K562 (cell line): ENCODE results near the gene ING4. TPM values are rescaled to one million over a fixed set of nuclear protein-coding genes. Genes with fewer than 3 reads are reported as not detected.
A peak's percentile ranks its signal among the peaks of the same experiment; 100 is the strongest.

Experiments
- ASH1L ChIP-seq: fragments of 450-650 bp; IDR thresholded peaks from 2 replicates; pipeline ENCODE4 v1.6.1; 2018; ENCODE audit warnings: borderline replicate concordance, mild to moderate bottlenecking, low read depth; ENCODE audit not compliant: partially characterized antibody
- CBX2 ChIP-seq: fragments of 200-600 bp; sonication (generic); IDR thresholded peaks from one replicate; pipeline ENCODE4 v1.6.1; 2012; ENCODE audit warnings: mild to moderate bottlenecking, low read length, inconsistent platforms; ENCODE audit not compliant: insufficient read depth, poor library complexity, severe bottlenecking
- EP300 ChIP-seq: IDR thresholded peaks from 2 replicates; pipeline ENCODE4 v1.6.1; 2012; ENCODE audit warnings: low read length, improper control_type of control experiment
- FOXK2 ChIP-seq, 2 experiments: fragments of 450-650 bp; IDR thresholded peaks in 1 of 2; conservative IDR thresholded peaks in 1 of 2; 2 replicates each; pipeline ENCODE4 v1.6.1; 2016; ENCODE audit warnings: low read depth in 2 of 2, mild to moderate bottlenecking in 1 of 2
- HMG20B ChIP-seq: fragments of 250-450 bp; sonication (Bioruptor Pico); IDR thresholded peaks from 2 replicates; pipeline ENCODE4 v1.5.0; 2021; ENCODE audit warnings: mild to moderate bottlenecking
- KHSRP ChIP-seq: fragments of 450-650 bp; IDR thresholded peaks from 2 replicates; pipeline ENCODE4 v1.6.1; 2017
- MAFG ChIP-seq: fragments of 450-650 bp; conservative IDR thresholded peaks from 2 replicates; pipeline ENCODE4 v1.6.1; 2016; ENCODE audit warnings: missing genetic modification characterization, missing compliant biosample characterization
- RBM34 ChIP-seq: fragments of 200-400 bp; formaldehyde crosslinking; IDR thresholded peaks from 2 replicates; pipeline ENCODE4 v1.6.1; 2018; ENCODE audit warnings: low read length, borderline replicate concordance; ENCODE audit not compliant: insufficient read depth
- TCF7L2 ChIP-seq: fragments of 150-350 bp; IDR thresholded peaks from 2 replicates; pipeline ENCODE4 v1.6.1; 2016; ENCODE audit warnings: low read depth, mild to moderate bottlenecking, low read length, moderate library complexity
- TOE1 ChIP-seq, 2 experiments: fragments of 450-650 bp in 1 of 2; sonication (generic) in 1 of 2; formaldehyde crosslinking in 1 of 2; IDR thresholded peaks; 2 replicates each; pipeline versions ENCODE4 v1.7.1 to v1.8.0; 2016 to 2022; ENCODE audit warnings: borderline replicate concordance in 2 of 2, mild to moderate bottlenecking in 2 of 2, antibody characterized with exemption in 1 of 2, inconsistent platforms in 1 of 2, low read depth in 1 of 2, missing genetic modification reagents in 1 of 2, moderate library complexity in 1 of 2
- TRIM28 ChIP-seq: fragments of 450-650 bp; IDR thresholded peaks from 2 replicates; pipeline ENCODE4 v1.6.1; 2017
- ZNF239 ChIP-seq: fragments of 250-450 bp; sonication (Bioruptor Pico); IDR thresholded peaks from 2 replicates; pipeline ENCODE4 v1.4.0; 2020; ENCODE audit warnings: mild to moderate bottlenecking
- polyA plus RNA-seq, 8 experiments: library from polyadenylated mRNA; depleted of rRNA in 4 of 8; stranded (reverse) in 5 of 8; unstranded in 3 of 8; fragments of >200 nt; fragmentation: Nextera tagmentation in 2 of 8; fragmentation: Illumina TruSeq in 1 of 8; extraction: Ambion mirVana in 2 of 8; extraction: Trizol in 1 of 8; gene quantifications; 2 replicates each; pipeline versions ENCODE4 v1.2.1 to v1.2.3, GENCODE V29; 2011 to 2014; ENCODE audit warnings: inconsistent platforms in 1 of 8, missing spikeins in 1 of 8
- total RNA-seq, 7 experiments: library from RNA; depleted of rRNA in 6 of 7; stranded (reverse); fragments of >200 nt in 6 of 7; fragmentation: Illumina TruSeq in 2 of 7; extraction: Trizol in 2 of 7; gene quantifications; 2 replicates each; pipeline versions ENCODE4 v1.2.1 to v1.2.3, GENCODE V29; 2011 to 2021; ENCODE audit warnings: low replicate concordance in 1 of 7
- TF ChIP-seq, protein P1 (sequence below): fragments of 450-650 bp; IDR thresholded peaks from 2 replicates; pipeline ENCODE4 v1.6.1; 2016; ENCODE audit warnings: missing biosample characterization, missing genetic modification characterization
- TF ChIP-seq, protein P2 (sequence below): fragments of 450-650 bp; formaldehyde crosslinking; IDR thresholded peaks from 2 replicates; pipeline ENCODE4 v1.4.0; 2020; ENCODE audit warnings: mild to moderate bottlenecking
- TF ChIP-seq, protein P3 (sequence below): sonication (generic); formaldehyde crosslinking; IDR thresholded peaks from 2 replicates; pipeline ENCODE4 v1.8.0; 2023; ENCODE audit warnings: mild to moderate bottlenecking, missing genetic modification reagents
- TF ChIP-seq, protein P4 (sequence below): fragments of 450-650 bp; formaldehyde crosslinking; IDR thresholded peaks from 2 replicates; pipeline ENCODE4 v1.4.0; 2020; ENCODE audit warnings: mild to moderate bottlenecking, moderate library complexity
- TF ChIP-seq, protein P5 (sequence below), 2 experiments: fragments of 250-450 bp in 1 of 2; fragments of 450-650 bp in 1 of 2; sonication (Bioruptor Pico) in 1 of 2; IDR thresholded peaks; 2 replicates each; pipeline versions ENCODE4 v1.6.1 to v1.8.0; 2016 to 2021; ENCODE audit warnings: mild to moderate bottlenecking in 2 of 2, moderate library complexity in 2 of 2, missing compliant biosample characterization in 1 of 2, missing genetic modification characterization in 1 of 2

ING4 gene
- total and polyA plus RNA-seq, 9 of the 15 experiments (the other 6 are each of a cell fraction or from before 2014, with no cell fraction given): 6.6 to 30.2 (median 15.7) TPM

DNA sequence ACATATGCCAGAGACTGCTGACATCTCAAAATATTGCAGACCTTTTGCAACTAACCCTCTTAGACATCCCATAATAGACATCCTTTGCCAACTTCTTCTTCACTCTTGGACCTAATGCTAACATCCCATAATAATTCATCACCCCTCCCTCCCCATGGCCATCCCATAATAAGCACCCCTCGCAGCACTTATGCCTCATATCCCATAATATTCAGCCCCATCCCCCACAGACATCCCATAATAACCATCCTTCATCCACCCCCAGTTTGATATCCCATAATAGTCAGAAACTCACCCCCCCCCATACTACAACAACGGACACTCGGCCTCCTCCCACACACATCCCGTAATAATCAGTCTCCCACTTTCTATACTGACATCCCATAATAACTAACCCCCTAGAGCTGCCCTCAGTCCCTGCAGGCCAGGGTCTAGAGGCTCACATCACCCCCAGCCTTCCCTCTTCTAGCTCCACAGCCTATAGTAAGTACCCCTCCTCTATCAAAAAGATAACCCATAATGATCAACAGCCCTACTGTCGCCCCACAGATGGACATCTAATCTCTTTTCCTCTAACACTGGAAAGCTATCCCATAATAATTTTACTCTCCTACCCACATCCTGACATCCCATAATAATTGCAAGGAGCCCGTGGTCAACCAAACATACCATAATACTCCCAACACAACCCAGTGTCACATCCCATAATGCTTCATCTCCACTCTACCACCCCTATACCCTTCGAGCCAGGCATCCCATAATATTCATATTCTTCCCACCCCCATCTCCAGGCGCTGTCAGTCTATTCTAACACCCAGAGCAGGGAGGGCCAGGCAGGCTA is 54.9 kb downstream of the ING4 start (continued):
- TF ChIP-seq, protein P1, sequence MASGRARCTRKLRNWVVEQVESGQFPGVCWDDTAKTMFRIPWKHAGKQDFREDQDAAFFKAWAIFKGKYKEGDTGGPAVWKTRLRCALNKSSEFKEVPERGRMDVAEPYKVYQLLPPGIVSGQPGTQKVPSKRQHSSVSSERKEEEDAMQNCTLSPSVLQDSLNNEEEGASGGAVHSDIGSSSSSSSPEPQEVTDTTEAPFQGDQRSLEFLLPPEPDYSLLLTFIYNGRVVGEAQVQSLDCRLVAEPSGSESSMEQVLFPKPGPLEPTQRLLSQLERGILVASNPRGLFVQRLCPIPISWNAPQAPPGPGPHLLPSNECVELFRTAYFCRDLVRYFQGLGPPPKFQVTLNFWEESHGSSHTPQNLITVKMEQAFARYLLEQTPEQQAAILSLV (tag): peak; percentile 31; the same call in 1 of the 2 replicates
- TF ChIP-seq MAFG (tag): peak; percentile 76
- TF ChIP-seq, protein P2, sequence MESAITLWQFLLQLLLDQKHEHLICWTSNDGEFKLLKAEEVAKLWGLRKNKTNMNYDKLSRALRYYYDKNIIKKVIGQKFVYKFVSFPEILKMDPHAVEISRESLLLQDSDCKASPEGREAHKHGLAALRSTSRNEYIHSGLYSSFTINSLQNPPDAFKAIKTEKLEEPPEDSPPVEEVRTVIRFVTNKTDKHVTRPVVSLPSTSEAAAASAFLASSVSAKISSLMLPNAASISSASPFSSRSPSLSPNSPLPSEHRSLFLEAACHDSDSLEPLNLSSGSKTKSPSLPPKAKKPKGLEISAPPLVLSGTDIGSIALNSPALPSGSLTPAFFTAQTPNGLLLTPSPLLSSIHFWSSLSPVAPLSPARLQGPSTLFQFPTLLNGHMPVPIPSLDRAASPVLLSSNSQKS: no peak
- no peak for TF ChIP-seq CBX2
- TF ChIP-seq, protein P3, sequence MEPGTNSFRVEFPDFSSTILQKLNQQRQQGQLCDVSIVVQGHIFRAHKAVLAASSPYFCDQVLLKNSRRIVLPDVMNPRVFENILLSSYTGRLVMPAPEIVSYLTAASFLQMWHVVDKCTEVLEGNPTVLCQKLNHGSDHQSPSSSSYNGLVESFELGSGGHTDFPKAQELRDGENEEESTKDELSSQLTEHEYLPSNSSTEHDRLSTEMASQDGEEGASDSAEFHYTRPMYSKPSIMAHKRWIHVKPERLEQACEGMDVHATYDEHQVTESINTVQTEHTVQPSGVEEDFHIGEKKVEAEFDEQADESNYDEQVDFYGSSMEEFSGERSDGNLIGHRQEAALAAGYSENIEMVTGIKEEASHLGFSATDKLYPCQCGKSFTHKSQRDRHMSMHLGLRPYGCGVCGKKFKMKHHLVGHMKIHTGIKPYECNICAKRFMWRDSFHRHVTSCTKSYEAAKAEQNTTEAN: no peak
- no peak for TF ChIP-seq TCF7L2
- TF ChIP-seq EP300: peak; percentile 26; the same call in 1 of the 2 replicates
- peak; percentile 29; the same call in 1 of the 2 replicates for TF ChIP-seq ZNF239 (CRISPR knock-in tag)
- TF ChIP-seq, protein P4, sequence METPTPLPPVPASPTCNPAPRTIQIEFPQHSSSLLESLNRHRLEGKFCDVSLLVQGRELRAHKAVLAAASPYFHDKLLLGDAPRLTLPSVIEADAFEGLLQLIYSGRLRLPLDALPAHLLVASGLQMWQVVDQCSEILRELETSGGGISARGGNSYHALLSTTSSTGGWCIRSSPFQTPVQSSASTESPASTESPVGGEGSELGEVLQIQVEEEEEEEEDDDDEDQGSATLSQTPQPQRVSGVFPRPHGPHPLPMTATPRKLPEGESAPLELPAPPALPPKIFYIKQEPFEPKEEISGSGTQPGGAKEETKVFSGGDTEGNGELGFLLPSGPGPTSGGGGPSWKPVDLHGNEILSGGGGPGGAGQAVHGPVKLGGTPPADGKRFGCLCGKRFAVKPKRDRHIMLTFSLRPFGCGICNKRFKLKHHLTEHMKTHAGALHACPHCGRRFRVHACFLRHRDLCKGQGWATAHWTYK (CRISPR knock-in tag): peak; percentile 49; the same call in 1 of the 2 replicates
- TF ChIP-seq, protein P5, sequence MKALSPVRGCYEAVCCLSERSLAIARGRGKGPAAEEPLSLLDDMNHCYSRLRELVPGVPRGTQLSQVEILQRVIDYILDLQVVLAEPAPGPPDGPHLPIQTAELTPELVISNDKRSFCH (CRISPR knock-in tag; IDR thresholded peaks at IDR 0.05): no peak
- TF ChIP-seq, protein P5 (tag; IDR thresholded peaks at IDR 0.05): peak; percentile 84
- 0 out of 2 replicates have a peak, but pooled peaks have one; percentile 34 for TF ChIP-seq TRIM28
- no peak for TF ChIP-seq RBM34
- no peak for TF ChIP-seq KHSRP
- no peak for TF ChIP-seq ASH1L
- TF ChIP-seq FOXK2 (conservative IDR thresholded peaks at IDR 0.05 in 1 of 2, IDR thresholded peaks at IDR 0.05 in 1 of 2; ENCODE audit: low read depth in 2 of 2): peak; percentile 15 to 19; a peak in 1 of 4 replicates
- peak; percentile 70 for TF ChIP-seq TOE1 (IDR thresholded peaks at IDR 0.05; ENCODE audit: borderline replicate concordance)
- no peak for TF ChIP-seq TOE1 (CRISPR knock-in tag; IDR thresholded peaks at IDR 0.05; ENCODE audit: borderline replicate concordance, low read depth)
- no peak for TF ChIP-seq HMG20B (CRISPR knock-in tag)
